ENCODE data around the gene SHISAL1. TPM values are rescaled to one million over a fixed set of nuclear protein-coding genes. Genes with fewer than 3 reads are reported as not detected.

The SHISAL1 gene
- total RNA-seq, 1 experiment from 2014 or later: 2.9 TPM

DNA sequence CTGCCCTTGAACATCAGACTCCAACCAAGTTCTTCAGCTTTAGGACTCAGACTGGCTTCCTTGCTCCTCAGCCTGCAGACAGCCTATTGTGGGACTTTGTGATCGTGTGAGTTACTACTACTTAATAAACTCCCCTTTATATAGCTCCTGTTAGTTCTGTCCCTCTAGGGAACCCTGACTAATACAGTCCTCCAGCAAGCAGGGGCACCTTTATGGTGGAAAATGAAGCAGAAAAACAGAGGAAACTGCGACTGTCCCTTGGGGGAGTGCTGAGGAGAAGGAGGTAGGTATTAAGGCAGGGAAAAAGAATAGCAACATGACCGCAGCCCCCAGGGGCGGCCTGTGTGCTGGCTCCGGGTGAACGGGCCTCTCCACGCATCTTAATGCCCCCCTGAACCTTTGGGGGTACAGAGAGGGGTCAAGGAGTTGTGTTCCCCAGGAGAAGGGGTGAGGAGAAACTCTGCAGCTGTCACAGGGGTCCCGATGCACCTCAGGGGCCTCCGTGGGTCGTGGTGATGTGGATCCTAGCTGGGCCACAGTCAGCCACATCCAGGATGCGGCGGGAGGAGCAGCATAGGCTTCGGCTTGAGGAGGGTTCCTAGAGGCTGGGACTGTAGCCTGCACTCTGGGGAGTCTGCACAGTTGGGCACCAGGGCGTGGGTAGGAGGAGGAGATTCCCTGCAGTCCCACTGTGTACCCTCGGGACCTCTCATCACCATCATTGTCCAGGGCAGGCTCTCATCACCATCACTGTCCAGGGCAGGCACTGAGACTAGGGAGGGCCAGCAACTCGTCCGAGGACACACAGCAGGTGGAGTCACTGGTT is 34.3 kb downstream of the SHISAL1 start:
- no peak overlapping the region; the same call in 1 of the 2 replicates for H3K14ac ChIP-seq (ENCODE audit: insufficient read depth, low read length)
- Mint-ChIP-seq H3K27ac (peak overlapping the region in 1 of 3 experiments; percentile 74; a peak in 2 of 7 replicates), H3K27me3 (ENCODE audit: low read depth) (peaks cover 7% of the 10 kb centered on the region; the same call in 1 of the 2 replicates), H3K4me1 (peaks cover 26 to 44% of the 10 kb centered on the region in 2 experiments), H3K9me3 (no peaks in the 10 kb centered on the region), H3K36me3 (ENCODE audit: insufficient read depth in 1 of 3, low read depth in 3 of 3) (no peaks in the 10 kb centered on the region), H3K4me3 (no peak overlapping the region; a peak in 1 of 5 replicates)
- H2BK5ac ChIP-seq (ENCODE audit: insufficient read length, low read length): no peak overlapping the region
- H3K79me1 ChIP-seq (ENCODE audit: insufficient read depth, low read depth, low read length, poor library complexity, severe bottlenecking): no peaks in the 10 kb centered on the region
- no peaks in the 10 kb centered on the region for H3K27me3 ChIP-seq (ENCODE audit: insufficient read depth, low read length)
- H3K4ac ChIP-seq (ENCODE audit: low read depth, low read length): no peak overlapping the region
- no peak overlapping the region for H4K8ac ChIP-seq (replicated peaks; ENCODE audit: insufficient read length, low read depth, low read length)
- no peak overlapping the region for H4K91ac ChIP-seq (ENCODE audit: insufficient read length, low read depth, low read length)
- H2BK120ac ChIP-seq (ENCODE audit: low read depth, low read length, poor library complexity, severe bottlenecking): no peak overlapping the region
- no peak overlapping the region for H3K27ac ChIP-seq (ENCODE audit: insufficient read length, low read depth, low read length)
- H2BK20ac ChIP-seq (ENCODE audit: low read depth, low read length, poor library complexity, severe bottlenecking): no peak overlapping the region
- no peak overlapping the region for H3K9ac ChIP-seq (ENCODE audit: extremely low read depth, insufficient read length, low read length)
- no peak overlapping the region for H3K56ac ChIP-seq (ENCODE audit: insufficient read length, low read depth, low read length)
- H2BK12ac ChIP-seq (ENCODE audit: insufficient read length, low read depth, low read length): peak overlapping the region; percentile 35
- H2AFZ ChIP-seq (ENCODE audit: low read length): no peak overlapping the region
- H3K23me2 ChIP-seq (ENCODE audit: insufficient read length, low read depth, low read length, poor library complexity, severe bottlenecking): no peaks in the 10 kb centered on the region
- H3K79me2 ChIP-seq (ENCODE audit: insufficient read depth, low read length): no peaks in the 10 kb centered on the region
- TF ChIP-seq, protein P1, sequence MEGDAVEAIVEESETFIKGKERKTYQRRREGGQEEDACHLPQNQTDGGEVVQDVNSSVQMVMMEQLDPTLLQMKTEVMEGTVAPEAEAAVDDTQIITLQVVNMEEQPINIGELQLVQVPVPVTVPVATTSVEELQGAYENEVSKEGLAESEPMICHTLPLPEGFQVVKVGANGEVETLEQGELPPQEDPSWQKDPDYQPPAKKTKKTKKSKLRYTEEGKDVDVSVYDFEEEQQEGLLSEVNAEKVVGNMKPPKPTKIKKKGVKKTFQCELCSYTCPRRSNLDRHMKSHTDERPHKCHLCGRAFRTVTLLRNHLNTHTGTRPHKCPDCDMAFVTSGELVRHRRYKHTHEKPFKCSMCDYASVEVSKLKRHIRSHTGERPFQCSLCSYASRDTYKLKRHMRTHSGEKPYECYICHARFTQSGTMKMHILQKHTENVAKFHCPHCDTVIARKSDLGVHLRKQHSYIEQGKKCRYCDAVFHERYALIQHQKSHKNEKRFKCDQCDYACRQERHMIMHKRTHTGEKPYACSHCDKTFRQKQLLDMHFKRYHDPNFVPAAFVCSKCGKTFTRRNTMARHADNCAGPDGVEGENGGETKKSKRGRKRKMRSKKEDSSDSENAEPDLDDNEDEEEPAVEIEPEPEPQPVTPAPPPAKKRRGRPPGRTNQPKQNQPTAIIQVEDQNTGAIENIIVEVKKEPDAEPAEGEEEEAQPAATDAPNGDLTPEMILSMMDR (conservative IDR thresholded peaks at IDR 0.05): no peak
- WGBS (ENCODE audit: extremely low coverage, insufficient read length, low lambda C conversion rate): no CpG with 5 or more reads among the region's 17 CpGs
- no peak overlapping the region for H3T11ph ChIP-seq (ENCODE audit: low read length)
- no peak for DNase-seq
- no peak overlapping the region for H3K18ac ChIP-seq (ENCODE audit: insufficient read length, low read depth, low read length)
- no peak overlapping the region for H4K5ac ChIP-seq (ENCODE audit: insufficient read length, low read depth, low read length)
- H2AK5ac ChIP-seq (ENCODE audit: insufficient read length, low read length): no peak overlapping the region
- no peaks in the 10 kb centered on the region for H3K9me3 ChIP-seq (ENCODE audit: control insufficient read depth, low read depth, low read length)
- 0 out of 2 replicates have a peak, but pooled peaks cover under 1% of the 10 kb centered on the region for H3K4me1 ChIP-seq (ENCODE audit: insufficient read depth, low read length)
- H2BK15ac ChIP-seq (ENCODE audit: low read depth, low read length): no peak overlapping the region
- H4K20me1 ChIP-seq (ENCODE audit: control insufficient read depth, insufficient read depth, insufficient read length): peaks cover 2% of the 10 kb centered on the region
- H3K4me2 ChIP-seq (ENCODE audit: insufficient read depth, insufficient read length, low read length): no peak overlapping the region
- H3K23ac ChIP-seq (ENCODE audit: insufficient read length, low read depth, low read length): no peak overlapping the region
